Activated CD4-positive, alpha-beta T cell treated with anti-CD3 and anti-CD28 coated beads for 24 hours (primary cell): ENCODE results near the gene ZNF93.
"Not testable (repeated sequence)": the region's sequence is repeated elsewhere in the genome, so short reads cannot be mapped to it uniquely, and the experiment has no call there.

ENCODE experiments used
- DNase-seq, 2 donors: peaks; one replicate each; pipeline ENCODE4 v3.0.0-alpha.2; 2020; ENCODE audit warnings: low read depth in 2 of 2

The ZNF93 gene

GRCh38 chr19:19900729-19901444, at the start of gene ZNF93:
Gene ZNF93 (plus strand): TSS chr19:19900946. CDS start chr19:19901089, 143 bp downstream.
- peak; percentile 77 to 84 for DNase-seq

DNA sequence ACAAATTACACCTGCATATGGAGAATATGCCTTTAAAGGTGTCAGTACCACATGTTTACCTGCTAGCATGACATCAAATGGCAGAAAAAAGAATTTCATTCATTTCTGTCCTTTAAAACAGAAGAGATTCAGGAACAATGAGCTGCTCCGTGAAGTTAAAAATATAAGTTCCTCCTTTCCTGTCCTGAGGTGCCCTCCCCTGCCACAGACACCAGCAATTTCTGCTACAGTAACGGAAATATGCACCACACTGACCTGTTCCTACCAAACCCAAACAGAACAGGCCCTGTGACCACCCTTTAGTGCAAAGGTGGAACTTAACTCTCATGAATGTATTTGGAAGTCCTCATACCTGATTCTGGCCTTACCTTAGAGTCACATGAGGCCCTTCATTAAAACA, 49.0 kb upstream of the ZNF93 start:
- DNase-seq = not testable (repeated sequence)

DNA sequence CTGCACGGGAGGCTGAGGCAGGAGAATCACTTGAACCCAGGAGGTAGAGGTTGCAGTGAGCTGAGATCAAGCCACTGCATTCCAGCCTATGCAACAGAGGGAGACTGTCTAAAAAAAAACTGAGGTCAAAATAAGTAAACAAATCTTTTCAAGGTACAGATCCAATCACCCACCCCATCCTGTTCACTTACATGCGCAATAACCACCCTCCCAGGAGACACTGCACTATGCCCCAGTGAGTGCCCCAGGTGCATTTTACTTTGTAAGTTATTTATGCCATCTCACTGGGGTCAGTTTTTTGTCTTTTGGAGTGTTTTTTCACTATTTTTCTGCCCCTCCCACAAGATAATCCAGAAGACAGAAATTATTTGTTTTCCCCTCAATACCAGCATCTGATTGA, 42.0 kb upstream of the ZNF93 start:
- DNase-seq = no peak

GRCh38 chr19:19860756-19861390, 39.9 kb upstream of the ZNF93 start:
- peak; percentile 29 to 32 for DNase-seq

- DNase-seq = peak; percentile 94 to 95
Measured at GRCh38 chr19:19865750-19866610, 34.8 kb upstream of the ZNF93 start, which contains the start of gene ZNF253. Gene ZNF253 (plus strand): TSS chr19:19865882. CDS start chr19:19865997, 115 bp downstream.

GRCh38 chr19:19866611-19867248, 34.0 kb upstream of the ZNF93 start:
- peak in 1 of 2 donors; percentile 25 for DNase-seq

GRCh38 chr19:19870086-19870485, 30.7 kb upstream of the ZNF93 start:
- not testable (repeated sequence) for DNase-seq

GRCh38 chr19:19871932-19872331, 28.8 kb upstream of the ZNF93 start:
- no peak for DNase-seq

GRCh38 chr19:19873381-19873780, 27.4 kb upstream of the ZNF93 start:
- DNase-seq = no peak

DNA sequence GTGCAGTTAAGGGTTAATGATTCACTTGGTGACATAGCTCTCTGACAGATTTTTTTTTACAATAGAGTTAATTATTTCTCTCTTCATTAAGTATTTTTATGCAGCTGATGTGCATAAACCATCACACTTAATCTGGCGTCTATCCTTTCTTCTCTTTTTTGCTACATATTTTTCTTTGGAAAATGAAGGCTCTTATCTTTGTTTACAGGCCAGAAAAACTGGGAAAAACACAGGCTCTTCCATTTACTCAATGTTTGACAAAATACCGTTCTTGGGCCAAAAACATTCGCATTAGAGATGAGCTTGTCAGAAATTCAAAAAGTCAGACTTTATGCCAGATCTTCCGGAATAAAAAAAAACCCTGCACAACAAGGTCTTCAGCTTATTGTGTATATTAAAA, 23.0 kb upstream of the ZNF93 start:
- DNase-seq = no peak

GRCh38 chr19:19884583-19884982, 16.2 kb upstream of the ZNF93 start:
- no peak for DNase-seq

DNA sequence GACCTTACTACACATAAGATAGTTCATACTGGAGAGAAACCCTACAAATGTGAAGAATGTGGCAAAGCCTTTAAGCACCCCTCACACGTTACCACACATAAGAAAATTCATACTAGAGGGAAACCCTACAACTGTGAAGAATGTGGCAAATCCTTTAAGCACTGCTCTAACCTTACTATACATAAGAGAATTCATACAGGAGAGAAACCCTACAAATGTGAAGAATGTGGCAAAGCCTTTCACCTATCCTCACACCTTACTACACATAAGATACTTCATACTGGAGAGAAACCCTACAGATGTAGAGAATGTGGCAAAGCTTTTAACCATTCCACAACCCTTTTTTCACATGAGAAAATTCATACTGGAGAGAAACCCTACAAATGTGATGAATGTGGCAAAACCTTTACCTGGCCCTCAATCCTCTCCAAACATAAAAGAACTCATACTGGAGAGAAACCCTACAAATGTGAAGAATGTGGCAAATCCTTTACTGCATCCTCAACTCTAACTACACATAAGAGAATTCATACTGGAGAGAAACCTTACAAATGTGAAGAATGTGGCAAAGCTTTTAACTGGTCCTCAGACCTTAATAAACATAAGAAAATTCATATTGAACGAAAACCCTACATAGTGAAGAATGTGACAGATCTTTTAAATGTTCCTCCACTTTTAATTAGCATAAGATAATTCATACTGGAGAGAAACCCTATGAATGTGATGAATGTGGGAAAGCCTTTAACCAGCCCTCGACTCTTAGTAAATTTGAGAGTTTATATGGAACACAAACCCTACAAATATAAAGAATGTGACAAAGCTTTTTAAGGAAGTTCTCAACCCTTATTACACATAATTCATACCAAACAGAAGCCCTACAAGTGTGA, 8.4 kb upstream of the ZNF93 start:
- not testable (repeated sequence) for DNase-seq

GRCh38 chr19:19900139-19900728, 512 bp upstream of the ZNF93 start:
- no peak for DNase-seq

GRCh38 chr19:19907551-19907950, 6.8 kb downstream of the ZNF93 start:
- not testable (repeated sequence) for DNase-seq

GRCh38 chr19:19909654-19910053, 8.9 kb downstream of the ZNF93 start:
- DNase-seq = no peak

GRCh38 chr19:19911150-19911549, 10.4 kb downstream of the ZNF93 start:
- DNase-seq = no peak

DNA sequence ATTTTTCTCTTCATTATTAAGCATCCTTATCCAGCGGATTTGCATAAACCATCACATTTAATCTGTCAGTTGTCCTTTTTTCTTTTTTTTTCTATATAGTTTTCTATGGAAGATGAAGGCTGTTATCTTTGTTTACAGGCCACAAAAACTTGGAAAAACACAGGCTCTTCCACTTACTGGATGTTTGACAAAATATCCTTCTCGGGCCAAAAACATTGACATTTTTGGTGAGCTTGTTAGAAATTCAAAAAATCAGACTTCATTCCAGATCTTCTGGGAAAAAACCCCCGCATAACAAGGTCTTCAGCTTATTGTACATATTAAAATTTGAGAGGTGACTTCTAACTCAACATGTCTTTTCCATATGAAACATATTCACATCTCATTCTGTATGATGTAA, 13.8 kb downstream of the ZNF93 start:
- DNase-seq = no peak

GRCh38 chr19:19930417-19930816, 29.7 kb downstream of the ZNF93 start:
- peak; percentile 1 to 9 for DNase-seq

GRCh38 chr19:19933432-19934314, 32.9 kb downstream of the ZNF93 start:
- not testable (repeated sequence) for DNase-seq
